Measurements from ENCODE around the gene FLACC1. TPM values are rescaled to one million over a fixed set of nuclear protein-coding genes. Genes with fewer than 3 reads are reported as not detected.

Gene FLACC1, protein sequence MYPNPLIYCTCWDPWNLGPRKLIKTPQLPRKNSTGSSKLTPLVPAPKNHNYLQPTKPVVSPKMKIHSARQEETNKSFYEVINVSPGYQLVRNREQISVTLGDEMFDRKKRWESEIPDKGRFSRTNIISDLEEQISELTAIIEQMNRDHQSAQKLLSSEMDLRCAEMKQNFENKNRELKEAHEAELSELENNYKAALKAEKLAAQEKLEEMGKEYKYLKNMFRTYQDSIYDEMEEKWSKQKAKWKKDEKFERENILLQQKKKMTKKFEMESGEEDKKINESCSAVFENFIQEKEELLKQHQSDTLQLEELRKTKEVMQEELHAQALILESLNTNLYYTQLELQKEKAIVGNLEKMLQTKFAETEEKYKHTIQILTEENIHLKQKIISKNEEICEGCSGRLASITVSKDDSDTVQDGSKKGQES
- total RNA-seq = 0.36 and 1.0 TPM in 2 replicates

DNA sequence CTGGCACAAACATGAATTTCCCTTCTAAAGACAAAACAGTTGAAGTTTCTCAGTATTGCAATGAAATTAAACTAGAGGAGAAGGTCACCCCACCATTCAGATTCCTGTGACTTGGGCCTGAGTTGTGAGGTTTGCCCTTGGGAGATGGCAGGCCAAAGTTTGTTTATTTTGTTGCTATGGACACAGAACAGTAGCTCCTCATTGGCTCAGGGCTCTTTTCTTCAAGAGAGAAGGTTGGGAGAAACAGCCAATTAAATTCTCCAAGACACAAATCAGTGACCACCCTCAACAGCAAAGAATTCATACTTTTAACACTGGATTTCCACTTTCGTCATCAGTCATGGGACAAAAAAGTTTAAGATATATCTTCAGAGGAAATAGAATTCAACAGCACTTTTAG is at the start of gene FLACC1:
FLACC1 (minus strand) TSS at position 125 of the 400 bp plus-strand sequence. CDS start 5,941 bp downstream, outside the sequence.

DNA sequence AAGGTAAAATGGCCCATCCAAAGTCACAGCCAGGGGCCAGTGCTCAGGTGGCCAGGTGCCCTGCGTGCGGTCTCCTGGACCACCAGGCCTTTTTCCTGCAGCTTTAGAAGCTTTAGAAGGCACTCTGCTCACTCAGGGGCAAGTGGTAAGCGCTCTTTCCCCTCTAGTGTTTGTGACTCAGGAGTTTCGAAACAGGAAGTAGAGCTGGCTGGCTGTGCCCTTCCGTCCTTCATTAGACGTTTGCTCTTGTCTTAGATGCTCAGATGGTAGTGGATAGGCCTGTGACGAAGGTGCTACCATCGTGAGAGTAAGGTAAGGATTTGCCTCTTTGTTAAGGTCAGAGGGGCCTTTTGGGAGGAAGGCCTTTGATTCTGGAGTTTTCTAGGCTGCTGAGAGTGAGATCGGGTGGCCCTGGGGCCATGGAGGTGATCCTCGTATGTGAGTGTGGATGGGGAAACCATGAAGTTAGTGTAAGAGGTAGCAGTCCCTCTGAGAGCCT is 96.8 kb downstream of the FLACC1 start, which contains the start of gene CASP8:
CASP8 (plus strand) TSS at position 235 of the 499 bp plus-strand sequence. CDS start 5,951 bp downstream, outside the sequence.

Other genes with a start within 250 kb of the FLACC1 start
- gene CFLAR, start 241.2 kb downstream of the FLACC1 start, total RNA-seq = 194 and 279 TPM in 2 replicates
- gene CASP10, start 174.2 kb downstream of the FLACC1 start, total RNA-seq = 21.8 and 25.7 TPM in 2 replicates
- 9.4 and 15.1 TPM in 2 replicates for gene CASP8, start 96.8 kb downstream of the FLACC1 start, total RNA-seq
- 25.5 and 29.6 TPM in 2 replicates for gene TRAK2, start 94.1 kb upstream of the FLACC1 start, total RNA-seq
- gene STRADB, start 94.4 kb upstream of the FLACC1 start, total RNA-seq = 19.7 and 26.5 TPM in 2 replicates